ENCODE measurements around the gene SELENOP.

GRCh38 chr5:42822548-42822947 is 10.9 kb upstream of the SELENOP start:
- TF ChIP-seq CTCF (conservative IDR thresholded peaks at IDR 0.05; ENCODE audit: low read depth, low read length) (no peak), EZH2 (IDR thresholded peaks at IDR 0.05; ENCODE audit: borderline replicate concordance, low read depth, low read length, poor library complexity, severe bottlenecking) (no peak)
